Suprapubic skin (tissue), 4 donors: ENCODE measurements around the gene METTL22. TPM values are rescaled to one million over a fixed set of nuclear protein-coding genes. Genes with fewer than 3 reads are reported as not detected.

Experiments
- DNase-seq, 2 donors: peaks; one replicate each; pipeline ENCODE4 v3.0.0-alpha.2; 2019; ENCODE audit warnings: low spot score in 2 of 2
- H3K27ac ChIP-seq: fragments of 200-600 bp; sonication (generic); one replicate; pipeline ENCODE4 v1.5.1; 2019
- H3K27me3 ChIP-seq: fragments of 200-600 bp; sonication (generic); one replicate; pipeline ENCODE4 v1.5.1; 2019
- H3K36me3 ChIP-seq: fragments of 200-600 bp; sonication (generic); one replicate; pipeline ENCODE4 v1.5.1; 2019
- H3K4me1 ChIP-seq: fragments of 200-600 bp; sonication (generic); one replicate; pipeline ENCODE4 v1.5.1; 2019
- H3K4me3 ChIP-seq: fragments of 200-600 bp; sonication (generic); one replicate; pipeline ENCODE4 v1.5.1; 2019; ENCODE audit warnings: mild to moderate bottlenecking
- H3K9me3 ChIP-seq: fragments of 200-600 bp; sonication (generic); one replicate; pipeline ENCODE4 v1.5.1; 2019
- CTCF ChIP-seq, 2 donors: fragments of 200-600 bp in 1 of 2; fragments of 450-650 bp in 1 of 2; sonication (generic) in 1 of 2; IDR thresholded peaks; one replicate each; pipeline ENCODE4 v1.5.1; 2016 to 2019; ENCODE audit warnings: antibody characterized with exemption in 2 of 2, mild to moderate bottlenecking in 1 of 2, moderate library complexity in 1 of 2
- EP300 ChIP-seq: sonication (generic); formaldehyde crosslinking; IDR thresholded peaks from one replicate; pipeline ENCODE4 v1.6.1; 2017; ENCODE audit warnings: antibody characterized with exemption
- POLR2A ChIP-seq, 2 donors: fragments of 450-650 bp; IDR thresholded peaks; one replicate each; pipeline ENCODE4 v1.6.1; 2017; ENCODE audit warnings: antibody characterized with exemption in 2 of 2, mild to moderate bottlenecking in 2 of 2, moderate library complexity in 2 of 2
- POLR2AphosphoS5 ChIP-seq, 3 donors: sonication (generic); formaldehyde crosslinking; IDR thresholded peaks; one replicate each; pipeline ENCODE4 v1.6.1; 2017; ENCODE audit warnings: antibody characterized with exemption in 3 of 3
- WGBS: methylation state at CpG from one replicate; pipeline ENCODE4 v1.1.5; 2018; 5-methylcytosine and 5-hydroxymethylcytosine counted together
- total RNA-seq, 4 donors: library from RNA; depleted of rRNA; stranded (reverse); fragments of >200 nt; gene quantifications; one replicate each; pipeline ENCODE4 v1.1.0, GENCODE V29; 2016

The METTL22 gene
- total RNA-seq, 4 donors from 2014 or later = 15.5 to 114 (median 28.3) TPM

GRCh38 chr16:8685617-8686016 lies 64.1 kb downstream of the METTL22 start:
- Histone ChIP-seq H3K4me3 (no peak overlapping the region), H3K4me1 (peaks cover 12% of the 10 kb centered on the region), H3K36me3 (no peaks in the 10 kb centered on the region), H3K9me3 (peaks cover 5% of the 10 kb centered on the region), H3K27me3 (no peaks in the 10 kb centered on the region), H3K27ac (no peak overlapping the region)
- TF ChIP-seq CTCF (IDR thresholded peaks at IDR 0.05) (no peak), POLR2AphosphoS5 (IDR thresholded peaks at IDR 0.05) (no peak), POLR2A (IDR thresholded peaks at IDR 0.05) (no peak), EP300 (no peak)
- 51% methylated on average over 3 of the region's 3 CpGs for WGBS
- DNase-seq = no peak

GRCh38 chr16:8686031-8686621 lies 64.6 kb downstream of the METTL22 start:
- DNase-seq = no peak
- TF ChIP-seq CTCF (IDR thresholded peaks at IDR 0.05) = no peak
- TF ChIP-seq POLR2A (IDR thresholded peaks at IDR 0.05) = no peak
- TF ChIP-seq POLR2AphosphoS5 (IDR thresholded peaks at IDR 0.05) = no peak
- TF ChIP-seq EP300 = no peak
- Histone ChIP-seq H3K36me3 (no peaks in the 10 kb centered on the region), H3K4me1 (peaks cover 12% of the 10 kb centered on the region), H3K9me3 (peaks cover 5% of the 10 kb centered on the region), H3K4me3 (no peak overlapping the region), H3K27ac (no peak overlapping the region), H3K27me3 (no peaks in the 10 kb centered on the region)
- 26% methylated on average over 7 of the region's 7 CpGs for WGBS

GRCh38 chr16:8686879-8687278 lies 65.4 kb downstream of the METTL22 start:
- no peak overlapping the region for H3K27ac ChIP-seq
- H3K36me3 ChIP-seq = no peaks in the 10 kb centered on the region
- peaks cover 5% of the 10 kb centered on the region for H3K9me3 ChIP-seq
- H3K4me1 ChIP-seq = peaks cover 12% of the 10 kb centered on the region
- TF ChIP-seq CTCF (IDR thresholded peaks at IDR 0.05) (no peak), EP300 (no peak), POLR2AphosphoS5 (IDR thresholded peaks at IDR 0.05) (no peak), POLR2A (IDR thresholded peaks at IDR 0.05) (no peak)
- no peak overlapping the region for H3K4me3 ChIP-seq
- no peak for DNase-seq
- WGBS = 86% methylated on average over 9 of the region's 9 CpGs
- H3K27me3 ChIP-seq = no peaks in the 10 kb centered on the region

- H3K4me3 ChIP-seq = no peak overlapping the region
- peaks cover 5% of the 10 kb centered on the region for H3K9me3 ChIP-seq
- DNase-seq = no peak
- no peaks in the 10 kb centered on the region for H3K27me3 ChIP-seq
- peaks cover 12% of the 10 kb centered on the region for H3K4me1 ChIP-seq
- 83% methylated on average over 1 of the region's 1 CpG for WGBS
- no peaks in the 10 kb centered on the region for H3K36me3 ChIP-seq
- no peak overlapping the region for H3K27ac ChIP-seq
- no peak for TF ChIP-seq POLR2AphosphoS5 (IDR thresholded peaks at IDR 0.05)
- TF ChIP-seq POLR2A (IDR thresholded peaks at IDR 0.05) = no peak
- no peak for TF ChIP-seq CTCF (IDR thresholded peaks at IDR 0.05)
- no peak for TF ChIP-seq EP300
These were observed 68.2 kb downstream of the METTL22 start for GRCh38 chr16:8689686-8690085.

GRCh38 chr16:8691728-8692127 lies 70.2 kb downstream of the METTL22 start:
- H3K4me3 ChIP-seq = no peak overlapping the region
- WGBS = 82% methylated on average over 8 of the region's 8 CpGs
- H3K9me3 ChIP-seq = peaks cover 5% of the 10 kb centered on the region
- H3K36me3 ChIP-seq = no peaks in the 10 kb centered on the region
- H3K27ac ChIP-seq = no peak overlapping the region
- no peaks in the 10 kb centered on the region for H3K27me3 ChIP-seq
- DNase-seq = no peak
- TF ChIP-seq POLR2A (IDR thresholded peaks at IDR 0.05) = no peak
- peaks cover 4% of the 10 kb centered on the region for H3K4me1 ChIP-seq
